MCF 10A (cell line): ENCODE measurements around the gene RNF111. TPM values are rescaled to one million over a fixed set of nuclear protein-coding genes. Genes with fewer than 3 reads are reported as not detected.

Experiments used
- Bru-seq: library from RNA; stranded (reverse); fragments of 400-500 nt; gene quantifications from one replicate; lab custom pipeline; 2021; lab: Mats Ljungman, UMichigan
- BruChase-seq, 2 experiments: library from RNA; stranded (reverse); fragments of 400-500 nt; gene quantifications; one replicate each; lab custom pipeline; 2021; lab: Mats Ljungman, UMichigan
- BruUV-seq: library from RNA; stranded (reverse); fragments of 400-500 nt; replicated peaks from 2 replicates; lab custom pipeline; 2021; lab: Mats Ljungman, UMichigan
- CTCF ChIA-PET: fragments of 300-600 bp; sonication (Branson Sonifier 250); formaldehyde crosslinking; extraction: SDS; loops from one replicate; lab custom pipeline; 2021; ENCODE audit warnings: antibody characterized with exemption, inconsistent platforms; lab: Yijun Ruan, JAX
- POLR2A ChIA-PET: fragments of 300-600, 350-650 bp; sonication (Branson Sonifier 250); formaldehyde crosslinking; extraction: SDS; loops from one replicate; lab custom pipeline; 2020; ENCODE audit warnings: antibody characterized with exemption, inconsistent platforms; lab: Yijun Ruan, JAX
- DNase-seq: peaks from one replicate; pipeline ENCODE4 v3.0.0-alpha.2; 2018; ENCODE audit not compliant: unreplicated experiment
- H3K27ac Mint-ChIP-seq: one replicate; pipeline ENCODE4 v1.8.0; 2022; ENCODE audit warnings: mild to moderate bottlenecking, low read depth, mixed read lengths; ENCODE audit not compliant: unreplicated experiment
- H3K27me3 Mint-ChIP-seq: one replicate; pipeline ENCODE4 v1.8.0; 2022; ENCODE audit warnings: mixed read lengths; ENCODE audit not compliant: insufficient read depth, unreplicated experiment
- H3K36me3 Mint-ChIP-seq: one replicate; pipeline ENCODE4 v1.8.0; 2022; ENCODE audit warnings: mild to moderate bottlenecking, moderate library complexity, mixed read lengths; ENCODE audit not compliant: insufficient read depth, unreplicated experiment
- H3K4me1 Mint-ChIP-seq: one replicate; pipeline ENCODE4 v1.8.0; 2022; ENCODE audit warnings: mixed read lengths; ENCODE audit not compliant: insufficient read depth, unreplicated experiment
- H3K4me3 Mint-ChIP-seq: one replicate; pipeline ENCODE4 v1.8.0; 2022; ENCODE audit warnings: mild to moderate bottlenecking, moderate library complexity, mixed read lengths; ENCODE audit not compliant: unreplicated experiment
- H3K9me3 Mint-ChIP-seq: one replicate; pipeline ENCODE4 v1.8.0; 2022; ENCODE audit warnings: mixed read lengths; ENCODE audit not compliant: unreplicated experiment
- CTCF ChIP-seq: fragments of 200-600 bp; IDR thresholded peaks from one replicate; pipeline ENCODE4 v1.8.0; 2022; ENCODE audit warnings: antibody characterized with exemption, mild to moderate bottlenecking; ENCODE audit not compliant: unreplicated experiment
- intact Hi-C: fragments of 100-400 bp; cut with micrococcal nuclease; formaldehyde crosslinking; loops from 2 replicates; pipeline ENCODE4 v1.14.1; 2022
- long read RNA-seq: library from polyadenylated mRNA; stranded (forward); transcript quantifications from one replicate; pipeline ENCODE4 v2.0.0, GENCODE V29; 2022
- total RNA-seq: library from RNA; stranded (reverse); gene quantifications from 2 replicates; pipeline ENCODE4 v1.2.3, GENCODE V29; 2022

Gene RNF111
- total RNA-seq (29.2 and 32.8 TPM in 2 replicates), Bru-seq, nascent RNA (percentile 82 among the genes with signal in this experiment), BruChase-seq, experiment 1, labeled RNA remaining after a 6-hour chase (percentile 70 among the genes with signal in this experiment), BruChase-seq, experiment 2, labeled RNA remaining after a 2-hour chase (percentile 82 among the genes with signal in this experiment)
- long read RNA-seq, full-length matches to known transcripts, result 5 of 52 reads
- long read RNA-seq, partial matches to known transcripts, result 5 of 52 reads
- long read RNA-seq, other reads (novel, unspliced or antisense), result 42 of 52 reads

GRCh38 chr15:58987491-58988005 is at the start of gene RNF111:
RNF111 (plus strand) TSS chr15:58987663; CDS start chr15:59030823, 43,160 bp downstream.
- intact Hi-C loops, result loop anchor here (5.0 kb wide), 1 partner anchor 120 kb away; the partner anchor contains the start of gene CCNB2
- no TSS peak for BruUV-seq
- peak within 1 kb of the TSS; percentile 81 for H3K27ac Mint-ChIP-seq
- peak; percentile 96 for DNase-seq
- peaks cover 11% of the 10 kb centered on the region for H3K4me1 Mint-ChIP-seq
- no peaks in the 10 kb centered on the region for H3K9me3 Mint-ChIP-seq
- peak within 1 kb of the TSS; percentile 83 for H3K4me3 Mint-ChIP-seq
- peaks cover 10% of the 10 kb centered on the region for H3K36me3 Mint-ChIP-seq
- TF ChIP-seq CTCF, result no peak
- peaks cover 18% of the 10 kb centered on the region for H3K27me3 Mint-ChIP-seq
- ChIA-PET CTCF (interaction anchor here (0.6 to 0.7 kb wide), 2 partner anchors 15 to 530 kb away, joined by 3 read pairs; no protein-coding TSS in a partner anchor), POLR2A (interaction anchor here (0.6 to 1.5 kb wide), 27 partner anchors 9 to 1405 kb away, joined by 3 to 11 read pairs (median 4); no protein-coding TSS in a partner anchor)

- Mint-ChIP-seq H3K4me1 (no peaks in the 10 kb centered on the region), H3K36me3 (no peaks in the 10 kb centered on the region), H3K27me3 (no peaks in the 10 kb centered on the region), H3K4me3 (no peak overlapping the region), H3K27ac (no peak overlapping the region), H3K9me3 (no peaks in the 10 kb centered on the region)
- POLR2A ChIA-PET, result interaction anchor here (0.6 kb wide), 1 partner anchor 424 kb away, joined by 3 read pairs; no protein-coding TSS in a partner anchor
- no TSS peak for BruUV-seq
- CTCF ChIA-PET, result no interaction called here
- DNase-seq, result no peak
- intact Hi-C loops, result no loop called here
- no peak for TF ChIP-seq CTCF
Observed at GRCh38 chr15:58947179-58947578, 40.3 kb upstream of the RNF111 start.

- ChIA-PET CTCF (interaction anchor here (1.1 to 2.2 kb wide), 3 partner anchors 13 to 578 kb away, joined by 3 to 7 read pairs (median 3); no protein-coding TSS in a partner anchor), POLR2A (interaction anchor here (0.6 to 1.9 kb wide), 5 partner anchors 17 to 1245 kb away, joined by 3 to 8 read pairs (median 5); partner anchors contain the start of genes POLR2M and RNF111)
- no peak for TF ChIP-seq CTCF
- Mint-ChIP-seq H3K27me3 (no peaks in the 10 kb centered on the region), H3K36me3 (no peaks in the 10 kb centered on the region), H3K4me1 (peaks cover 7% of the 10 kb centered on the region), H3K9me3 (no peaks in the 10 kb centered on the region), H3K27ac (no peak overlapping the region), H3K4me3 (no peak overlapping the region)
- DNase-seq, result peak; percentile 63
- no TSS peak for BruUV-seq
- intact Hi-C loops, result no loop called here
Observed at GRCh38 chr15:58951388-58952007, 36.0 kb upstream of the RNF111 start.
